A549 (cell line): Measurements from ENCODE around the gene PTPN6. TPM values are rescaled to one million over a fixed set of nuclear protein-coding genes. Genes with fewer than 3 reads are reported as not detected.
A peak's percentile ranks its signal among the peaks of the same experiment; 100 is the strongest.

Source experiments
- ATAC-seq, 2 experiments: fragments of 200-7000 bp in 1 of 2; fragments of >200 bp in 1 of 2; cut with Nextera tagmentation in 1 of 2; cut with Tn5 transposase in 1 of 2; 3 replicates each; pipeline versions ENCODE4 v1.8.0 to v1.9.1; 2018 to 2020; ENCODE audit warnings: mild to moderate bottlenecking in 1 of 2, moderate library complexity in 1 of 2
- CTCF ChIA-PET: fragments of 300-600 bp; sonication (Branson Sonifier 250); formaldehyde crosslinking; extraction: SDS; loops from one replicate; lab custom pipeline; 2021; ENCODE audit warnings: antibody characterized with exemption, inconsistent platforms; lab: Yijun Ruan, JAX
- POLR2A ChIA-PET: fragments of 350-600 bp; formaldehyde crosslinking; extraction: SDS; loops from one replicate; lab custom pipeline; 2021; ENCODE audit warnings: antibody characterized with exemption, inconsistent platforms; lab: Yijun Ruan, JAX
- DNase-seq, 2 experiments: peaks; one replicate each; pipeline versions ENCODE4 v3.0.0 to v3.0.0-alpha.2; 2011 to 2016; ENCODE audit warnings: low read depth in 1 of 2, low spot score in 1 of 2
- FAIRE-seq: peaks from 2 replicates; lab custom pipeline; 2011; peaks lifted over from hg19 to GRCh38; lab: Jason Lieb, UNC
- H3K27ac ChIP-seq, 2 experiments: fragments of >200 bp; sonication (Bioruptor Twin); formaldehyde crosslinking; 3 replicates each; pipeline ENCODE4 v1.5.1; 2016 to 2017
- H3K4me1 ChIP-seq: fragments of >200 bp; sonication (Bioruptor Twin); formaldehyde crosslinking; 3 replicates; pipeline ENCODE4 v1.6.1; 2016
- H3K4me2 ChIP-seq: fragments of >200 bp; sonication (Bioruptor Twin); formaldehyde crosslinking; 3 replicates; pipeline ENCODE4 v1.6.1; 2016
- H3K4me3 ChIP-seq: fragments of >200 bp; sonication (Bioruptor Twin); formaldehyde crosslinking; 3 replicates; pipeline ENCODE4 v1.5.1; 2016
- H3K9me3 ChIP-seq: fragments of >200 bp; sonication (Bioruptor Twin); formaldehyde crosslinking; 3 replicates; pipeline ENCODE4 v1.6.1; 2016
- BCL3 ChIP-seq: fragments of >200 bp; sonication (Bioruptor Twin); formaldehyde crosslinking; IDR thresholded peaks from 3 replicates; pipeline ENCODE4 v1.6.1; 2016
- BHLHE40 ChIP-seq: IDR thresholded peaks from 2 replicates; pipeline ENCODE4 v1.6.1; 2012; ENCODE audit warnings: low read depth, low read length, inconsistent platforms
- CBX8 ChIP-seq: fragments of 200-600 bp; sonication (generic); IDR thresholded peaks from 2 replicates; pipeline ENCODE4 v1.6.1; 2016
- CHD2 ChIP-seq: fragments of 150-350 bp; IDR thresholded peaks from 2 replicates; pipeline ENCODE4 v1.6.1; 2014; ENCODE audit warnings: low read length; ENCODE audit not compliant: partially characterized antibody
- CTCF ChIP-seq: fragments of >200 bp; sonication (Bioruptor Twin); formaldehyde crosslinking; IDR thresholded peaks from 3 replicates; pipeline ENCODE4 v1.5.1; 2016
- EHMT2 ChIP-seq: fragments of 200-600 bp; sonication (generic); IDR thresholded peaks from 2 replicates; pipeline ENCODE4 v1.6.1; 2016; ENCODE audit warnings: antibody characterized with exemption, low read depth, mild to moderate bottlenecking, moderate library complexity
- ELK1 ChIP-seq: fragments of 150-350 bp; IDR thresholded peaks from 2 replicates; pipeline ENCODE4 v1.6.1; 2014; ENCODE audit warnings: low read depth, mild to moderate bottlenecking, low read length
- EP300 ChIP-seq, 2 experiments: fragments of >200 bp; sonication (Bioruptor Twin); formaldehyde crosslinking; IDR thresholded peaks; 2 replicates in 1 of 2; 3 replicates in 1 of 2; pipeline ENCODE4 v1.6.1; 2016 to 2017
- FOSL2 ChIP-seq, 2 experiments: fragments of 450-650 bp in 1 of 2; fragments of >200 bp in 1 of 2; sonication (Bioruptor Twin) in 1 of 2; formaldehyde crosslinking; IDR thresholded peaks; 2 replicates each; pipeline versions ENCODE4 v1.5.0 to v1.6.1; 2016 to 2020; ENCODE audit warnings: mild to moderate bottlenecking in 1 of 2, moderate library complexity in 1 of 2
- GATA3 ChIP-seq: IDR thresholded peaks from 2 replicates; pipeline ENCODE4 v1.6.1; 2012; ENCODE audit warnings: borderline replicate concordance
- HDAC2 ChIP-seq: fragments of 200-600 bp; sonication (generic); IDR thresholded peaks from 2 replicates; pipeline ENCODE4 v1.6.1; 2016
- HES2 ChIP-seq: fragments of >200 bp; sonication (Bioruptor Twin); formaldehyde crosslinking; IDR thresholded peaks from 2 replicates; pipeline ENCODE4 v1.6.1; 2016
- HOXA7 ChIP-seq: fragments of 250-450 bp; sonication (Bioruptor Pico); IDR thresholded peaks from 2 replicates; pipeline ENCODE4 v1.5.0; 2020; ENCODE audit warnings: mild to moderate bottlenecking, moderate library complexity
- HOXB5 ChIP-seq: fragments of 250-450 bp; sonication (Bioruptor Pico); IDR thresholded peaks from 2 replicates; pipeline ENCODE4 v1.5.0; 2020; ENCODE audit warnings: mild to moderate bottlenecking, moderate library complexity
- JUNB ChIP-seq: fragments of >200 bp; sonication (Bioruptor Twin); formaldehyde crosslinking; IDR thresholded peaks from 2 replicates; pipeline ENCODE4 v1.6.1; 2016
- KDM1A ChIP-seq: fragments of 200-600 bp; sonication (generic); IDR thresholded peaks from 2 replicates; pipeline ENCODE4 v1.6.1; 2016; ENCODE audit warnings: low read depth, mild to moderate bottlenecking
- MAFK ChIP-seq: fragments of 450-650 bp; IDR thresholded peaks from 2 replicates; pipeline ENCODE4 v1.6.1; 2014; ENCODE audit not compliant: partially characterized antibody
- MAX ChIP-seq: IDR thresholded peaks from 2 replicates; pipeline ENCODE4 v1.6.1; 2012
- MYC ChIP-seq: IDR thresholded peaks from 2 replicates; pipeline ENCODE4 v1.6.1; 2012; ENCODE audit warnings: mild to moderate bottlenecking, inconsistent platforms, low read length, improper control_type of control experiment, borderline replicate concordance
- NFE2L2 ChIP-seq: fragments of 150-350 bp; conservative IDR thresholded peaks from 2 replicates; pipeline ENCODE4 v1.6.1; 2014; ENCODE audit warnings: low read length
- POLR2A ChIP-seq: IDR thresholded peaks from 2 replicates; pipeline ENCODE4 v1.6.1; 2012; ENCODE audit warnings: mild to moderate bottlenecking, low read length
- RCOR1 ChIP-seq: fragments of 150-350 bp; IDR thresholded peaks from 2 replicates; pipeline ENCODE4 v1.6.1; 2014; ENCODE audit warnings: antibody characterized with exemption, low read length, low read depth
- REST ChIP-seq: fragments of 200-600 bp; sonication (generic); IDR thresholded peaks from 2 replicates; pipeline ENCODE4 v1.6.1; 2016; ENCODE audit warnings: antibody characterized with exemption, mild to moderate bottlenecking, moderate library complexity
- RFX5 ChIP-seq: fragments of 450-650 bp; IDR thresholded peaks from 2 replicates; pipeline ENCODE4 v1.7.1; 2014; ENCODE audit warnings: antibody characterized with exemption, mild to moderate bottlenecking, moderate library complexity
- RNF2 ChIP-seq: fragments of 200-600 bp; sonication (generic); IDR thresholded peaks from 2 replicates; pipeline ENCODE4 v1.6.1; 2016; ENCODE audit warnings: low read depth, mild to moderate bottlenecking, antibody characterized with exemption, moderate library complexity, borderline replicate concordance
- SMC3 ChIP-seq: fragments of >200 bp; sonication (Bioruptor Twin); formaldehyde crosslinking; IDR thresholded peaks from 3 replicates; pipeline ENCODE4 v1.6.1; 2018; ENCODE audit warnings: inconsistent platforms
- SREBF2 ChIP-seq: fragments of 450-650 bp; IDR thresholded peaks from 2 replicates; pipeline ENCODE4 v1.6.1; 2014; ENCODE audit warnings: mild to moderate bottlenecking, moderate library complexity
- TP53 ChIP-seq: fragments of 250-450 bp; sonication (Bioruptor Pico); IDR thresholded peaks from 2 replicates; pipeline ENCODE4 v1.5.0; 2021; ENCODE audit warnings: mild to moderate bottlenecking, moderate library complexity
- ZC3H11A ChIP-seq: fragments of 450-650 bp; IDR thresholded peaks from 2 replicates; pipeline ENCODE4 v1.6.1; 2014; ENCODE audit warnings: antibody characterized with exemption, mild to moderate bottlenecking
- ZSCAN20 ChIP-seq: fragments of 250-450 bp; sonication (Bioruptor Pico); IDR thresholded peaks from 2 replicates; pipeline ENCODE4 v1.8.0; 2022; ENCODE audit warnings: mild to moderate bottlenecking, moderate library complexity
- WGBS: methylation state at CpG from one replicate; pipeline ENCODE4 v1.1.6; 2017; ENCODE audit errors: missing lambda C conversion rate; 5-methylcytosine and 5-hydroxymethylcytosine counted together
- polyA plus RNA-seq, 4 experiments: library from polyadenylated mRNA; depleted of rRNA in 3 of 4; stranded (reverse); fragments of >200 nt; fragmentation: RNase III in 1 of 4; extraction: RNeasy Plus Mini Kit Qiagen cat#74134 plus additional on column Dnase treatment in 1 of 4; gene quantifications; 2 replicates in 3 of 4; 3 replicates in 1 of 4; pipeline ENCODE4 v1.2.3, GENCODE V29; 2011 to 2017

PTPN6 gene
- polyA plus RNA-seq, 2 of the 4 experiments (the other 2 are of a cell fraction): 15.1 to 18.9 TPM

- POLR2A ChIA-PET: interaction anchor here (1.0 to 9.0 kb wide), 8 partner anchors 8 to 238 kb away, joined by 3 to 174 read pairs (median 4); partner anchors contain the start of genes C12orf57, COPS7A, EMG1 and PHB2
- no peak for TF ChIP-seq BHLHE40
- 0 out of 2 replicates have a peak, but pooled peaks have one; percentile 12 for TF ChIP-seq TP53
- TF ChIP-seq FOSL2 (IDR thresholded peaks at IDR 0.05): no peak
- TF ChIP-seq FOSL2 (CRISPR knock-in tag; IDR thresholded peaks at IDR 0.05): peak; percentile 73
- peak; percentile 33; the same call in 1 of the 2 replicates for TF ChIP-seq GATA3
- no peak for TF ChIP-seq SREBF2
- no peak for TF ChIP-seq MAFK
- TF ChIP-seq KDM1A: no peak
- TF ChIP-seq MAX: no peak; the same call in 1 of the 2 replicates
- TF ChIP-seq BCL3: no peak
- no peak for TF ChIP-seq ZSCAN20 (CRISPR knock-in tag)
- no peak for TF ChIP-seq REST
- no peak for TF ChIP-seq EHMT2
- no peak for TF ChIP-seq RCOR1
- TF ChIP-seq HOXB5 (CRISPR knock-in tag): no peak
- no peak for TF ChIP-seq HOXA7 (CRISPR knock-in tag)
- TF ChIP-seq ZC3H11A: no peak
- TF ChIP-seq HDAC2: no peak
- TF ChIP-seq CHD2: no peak
- CTCF ChIA-PET: interaction anchor here (0.6 to 11.2 kb wide), 20 partner anchors 9 to 207 kb away, joined by 3 to 354 read pairs (median 4); partner anchors contain the start of genes C12orf57, PTPN6, RNU7-1 and SPSB2
- DNase-seq (no peak), ATAC-seq (peak in 1 of 2 experiments; percentile 0; a peak in 2 of 6 replicates), FAIRE-seq (no peak)
- Histone ChIP-seq H3K4me3 (peak overlapping the region; percentile 15; the same call in 1 of the 3 replicates), H3K27ac (peak overlapping the region; percentile 89 to 99), H3K9me3 (no peaks in the 10 kb centered on the region), H3K4me1 (peaks cover 37% of the 10 kb centered on the region), H3K4me2 (peak overlapping the region; percentile 59)
- 74% methylated on average over 24 of the region's 24 CpGs for WGBS
Observed at GRCh38 chr12:6961278-6961694, 10.1 kb downstream of the PTPN6 start.

GRCh38 chr12:6961695-6962284 is 10.6 kb downstream of the PTPN6 start:
- POLR2A ChIA-PET: interaction anchor here (1.0 to 9.0 kb wide), 10 partner anchors 8 to 238 kb away, joined by 3 to 174 read pairs (median 4); partner anchors contain the start of genes C12orf57, C1S, COPS7A and EMG1
- FAIRE-seq (no peak), DNase-seq (peak; percentile 85 to 89), ATAC-seq (peak; percentile 65 to 82)
- 21% methylated on average over 16 of the region's 16 CpGs for WGBS
- Histone ChIP-seq H3K4me2 (peak overlapping the region; percentile 59), H3K27ac (peak overlapping the region; percentile 89 to 99), H3K4me3 (peak overlapping the region; percentile 15; the same call in 1 of the 3 replicates), H3K4me1 (peaks cover 37% of the 10 kb centered on the region), H3K9me3 (no peaks in the 10 kb centered on the region)
- CTCF ChIA-PET: interaction anchor here (0.6 to 11.2 kb wide), 21 partner anchors 9 to 208 kb away, joined by 3 to 354 read pairs (median 4); partner anchors contain the start of genes C12orf57, PTPN6, RNU7-1 and SPSB2
- TF ChIP-seq HOXA7 (CRISPR knock-in tag) (no peak), CHD2 (no peak), RNF2 (no peak), POLR2A (peak; percentile 28), ELK1 (no peak), MYC (peak; percentile 55; the same call in 1 of the 2 replicates), HES2 (no peak), SMC3 (peak; percentile 40; the same call in 1 of the 3 replicates), RFX5 (no peak), NFE2L2 (peak; percentile 79), EP300 (IDR thresholded peaks at IDR 0.05) (no peak), CTCF (peak; percentile 61), CBX8 (no peak), JUNB (no peak)
